HG02870 (cell line): ENCODE data around the gene SLC25A25.
"Not testable (repeated sequence)": the region's sequence is repeated elsewhere in the genome, so short reads cannot be mapped to it uniquely, and the experiment has no call there.

Experiments
- ATAC-seq: cut with Tn5 transposase; IDR thresholded peaks from one replicate; pipeline ENCODE4 v1.9.1; 2021; ENCODE audit warnings: mild to moderate bottlenecking, moderate library complexity; ENCODE audit not compliant: unreplicated experiment

SLC25A25 gene

DNA sequence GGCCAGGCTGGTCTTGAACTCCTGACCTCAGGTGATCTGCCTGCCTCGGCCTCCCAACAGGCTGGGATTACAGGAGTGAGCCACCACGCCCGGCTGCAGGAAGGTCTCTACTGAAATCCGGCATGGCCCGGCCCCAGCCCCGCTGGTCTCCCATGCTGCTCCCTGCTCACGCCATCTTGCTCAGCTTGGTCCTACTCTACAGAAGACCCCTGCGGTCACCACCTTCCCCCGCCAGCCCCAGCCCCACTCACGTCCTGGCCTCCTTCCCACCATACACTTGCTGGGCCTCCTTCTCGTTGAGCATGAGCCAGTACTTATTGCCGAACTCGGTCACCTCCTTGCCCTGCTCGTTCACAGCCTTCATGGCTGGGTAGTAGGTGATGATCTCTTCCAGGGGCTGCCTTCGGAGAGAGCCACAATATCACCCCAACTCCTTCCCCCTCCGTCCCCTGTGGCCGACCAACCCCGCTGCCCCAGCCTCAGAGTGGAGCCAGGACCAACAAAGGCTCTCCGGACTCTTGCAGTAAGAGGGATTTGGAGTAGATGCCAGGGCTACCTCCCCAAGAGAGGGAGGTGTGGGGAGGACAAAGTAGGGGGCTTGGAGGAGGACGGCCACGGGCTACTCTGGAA lies 55.5 kb downstream of the SLC25A25 start:
- no peak for ATAC-seq

DNA sequence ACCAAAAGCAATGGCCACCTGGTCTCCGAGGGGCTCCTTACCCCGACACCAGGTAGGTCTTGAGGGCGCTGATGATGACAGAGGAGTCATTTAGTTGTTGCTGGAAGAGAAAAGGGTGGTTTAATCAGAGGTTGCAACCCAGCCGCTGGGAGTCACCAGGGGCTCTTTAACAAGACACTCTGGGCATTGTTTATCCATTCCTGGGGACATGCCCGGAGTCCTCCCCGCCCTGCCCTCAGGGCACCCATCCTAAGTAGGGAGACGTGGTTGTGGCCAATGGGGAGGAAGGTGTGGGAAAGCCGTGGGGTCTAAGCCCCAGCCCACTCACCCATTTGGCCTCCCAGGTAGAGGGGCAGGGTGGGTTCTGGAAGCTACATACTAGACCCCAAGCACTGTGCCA lies 56.4 kb downstream of the SLC25A25 start:
- no peak for ATAC-seq

- ATAC-seq = no peak
These were observed 57.0 kb downstream of the SLC25A25 start for GRCh38 chr9:128124873-128125579.

DNA sequence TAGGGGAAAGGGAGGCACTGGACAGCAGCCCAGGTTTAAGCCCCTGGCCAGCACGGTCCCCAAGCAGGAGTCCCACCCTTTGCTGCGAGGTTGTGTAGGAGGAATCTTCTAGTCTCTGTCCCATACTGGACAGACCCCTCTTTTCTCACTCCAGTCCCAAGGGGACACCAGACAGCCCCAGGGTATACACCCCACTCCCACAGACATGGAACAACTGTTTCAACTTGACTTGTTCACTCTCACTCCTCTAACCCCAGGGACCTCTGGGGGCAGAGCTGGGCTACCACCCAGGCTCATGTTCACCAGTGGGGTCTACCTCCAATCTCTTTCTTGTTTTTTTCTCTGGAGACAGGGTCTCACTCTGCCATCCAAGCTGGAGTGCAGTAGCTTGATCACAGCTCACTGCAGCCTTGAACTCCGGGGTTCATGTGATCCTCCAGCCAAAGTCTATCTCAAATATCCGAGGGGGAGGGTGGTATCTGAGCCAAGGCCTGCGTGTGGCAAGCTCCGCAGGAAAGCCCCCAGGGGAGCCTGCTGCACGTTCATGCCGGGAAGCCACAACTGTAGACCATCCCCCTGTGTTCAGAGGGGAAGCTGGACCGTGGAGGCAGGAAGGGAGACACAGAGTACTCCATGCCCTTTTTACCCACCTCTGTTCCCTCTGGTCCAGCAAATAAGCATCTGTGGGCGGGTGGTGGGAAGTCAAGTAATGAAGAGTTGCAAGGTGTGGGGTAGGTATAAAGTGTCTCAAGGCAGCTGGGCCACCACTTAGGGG lies 57.7 kb downstream of the SLC25A25 start:
- no peak for ATAC-seq

GRCh38 chr9:128127568-128127989 lies 59.5 kb downstream of the SLC25A25 start, which contains the start of gene PTGES2:
Gene PTGES2 (minus strand): TSS chr9:128127729. CDS start chr9:128127717, 12 bp downstream.
- ATAC-seq = peak; percentile 47

GRCh38 chr9:128127990-128128835 lies 60.2 kb downstream of the SLC25A25 start:
- ATAC-seq = peak; percentile 53

DNA sequence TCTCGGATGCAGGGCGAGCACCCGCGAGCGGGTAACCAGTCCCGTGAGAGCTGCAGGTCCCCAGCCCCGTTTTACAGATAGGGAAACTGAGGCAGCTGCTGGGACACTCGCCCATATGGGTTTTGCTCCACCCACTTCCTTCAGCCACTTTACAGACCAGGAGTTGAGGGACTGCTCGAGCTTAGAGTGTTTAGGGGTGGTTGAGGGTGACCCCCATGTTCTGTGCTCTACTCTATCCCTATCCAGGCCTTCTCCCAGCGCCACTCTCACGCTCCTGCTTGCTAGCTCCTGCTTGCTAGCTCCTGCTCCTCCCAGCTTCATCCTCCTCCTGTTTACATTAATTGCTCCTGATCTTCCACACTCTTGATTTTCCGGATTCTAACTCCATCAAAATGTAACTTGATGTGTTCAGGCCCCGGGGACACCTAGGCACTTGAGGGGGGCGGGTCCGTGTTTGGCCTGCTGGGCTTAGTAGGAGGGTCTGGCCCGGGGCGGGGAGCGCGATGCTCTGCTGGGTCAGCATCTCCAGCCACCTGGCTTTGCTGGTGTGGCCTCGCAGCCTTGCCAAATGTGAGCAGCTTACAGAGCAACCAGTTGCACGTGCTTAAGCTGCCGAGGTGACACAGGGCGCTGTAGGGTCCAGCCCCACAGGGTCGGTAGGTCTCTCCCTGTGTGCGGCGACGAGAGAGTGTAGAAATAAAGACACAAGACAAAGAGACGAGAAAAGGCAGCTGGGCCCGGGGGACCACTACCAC lies 61.0 kb downstream of the SLC25A25 start:
- no peak for ATAC-seq

- ATAC-seq = not testable (repeated sequence)
These were observed 62.1 kb downstream of the SLC25A25 start for GRCh38 chr9:128129976-128130590.

GRCh38 chr9:128130651-128131050 lies 62.6 kb downstream of the SLC25A25 start:
- not testable (repeated sequence) for ATAC-seq

GRCh38 chr9:128131346-128131745 lies 63.3 kb downstream of the SLC25A25 start:
- ATAC-seq = not testable (repeated sequence)

DNA sequence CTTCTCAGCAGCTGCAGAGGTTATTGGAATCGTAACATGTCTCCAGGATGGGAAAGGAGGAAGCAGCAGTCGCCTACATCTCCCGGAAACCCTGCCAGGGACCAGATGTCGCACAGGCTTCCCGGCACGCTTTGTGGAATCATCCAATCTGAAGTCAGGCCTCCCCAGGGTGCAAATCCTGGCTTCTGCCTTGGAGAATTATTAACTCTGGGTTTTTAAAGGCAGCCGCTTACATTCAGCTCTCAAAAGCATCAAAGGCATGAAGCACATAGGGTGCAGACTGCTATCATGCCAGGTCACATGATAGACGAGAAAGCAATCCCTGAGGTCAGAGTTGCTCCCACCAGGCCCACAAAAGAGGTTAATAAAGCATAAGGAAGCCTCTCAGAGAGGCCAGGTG lies 64.1 kb downstream of the SLC25A25 start:
- ATAC-seq = not testable (repeated sequence)

DNA sequence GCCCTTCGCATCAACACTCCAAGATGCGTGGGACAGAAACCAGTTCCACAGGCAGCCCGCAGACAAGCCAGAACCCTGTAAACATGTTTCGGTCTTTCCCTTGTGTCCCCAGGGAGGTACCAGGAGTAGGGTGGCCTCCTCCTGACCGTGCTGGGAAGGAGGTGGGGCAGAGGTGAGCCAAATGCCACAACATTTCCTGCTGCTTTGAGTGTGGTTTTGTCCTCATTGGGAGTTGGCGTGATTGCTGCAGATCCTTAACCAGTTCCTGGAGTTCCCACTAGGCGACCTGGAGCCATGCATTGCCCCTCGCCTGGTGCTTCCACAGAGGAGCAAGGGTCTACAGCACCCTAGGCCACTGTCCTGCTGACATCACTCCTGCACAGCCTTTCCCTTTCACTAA lies 67.5 kb downstream of the SLC25A25 start:
- not testable (repeated sequence) for ATAC-seq

GRCh38 chr9:128136816-128137793 lies 69.1 kb downstream of the SLC25A25 start:
- ATAC-seq = no peak

DNA sequence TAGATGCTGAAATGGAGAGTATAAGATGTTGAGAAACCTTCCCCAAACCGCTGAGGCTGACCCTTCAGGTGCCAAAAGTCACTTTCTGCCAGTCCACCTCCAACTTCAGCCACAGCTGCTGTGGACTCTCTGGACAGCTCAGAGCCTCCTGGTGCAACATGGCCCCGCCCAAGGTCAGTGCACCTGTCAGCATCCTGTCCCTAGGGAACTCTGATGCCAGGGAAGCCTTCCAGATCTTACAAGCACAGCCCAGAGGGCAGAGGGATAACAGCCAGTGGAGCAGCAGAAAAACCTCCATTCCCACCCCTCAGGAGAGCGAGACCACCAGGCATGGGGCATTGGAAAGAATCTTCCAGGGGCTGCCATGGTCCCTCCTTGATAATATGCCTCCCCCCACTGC lies 70.0 kb downstream of the SLC25A25 start:
- no peak for ATAC-seq

GRCh38 chr9:128139621-128140020 lies 71.6 kb downstream of the SLC25A25 start:
- ATAC-seq = no peak

- ATAC-seq = no peak
These were observed 73.6 kb downstream of the SLC25A25 start for GRCh38 chr9:128141604-128142003.

DNA sequence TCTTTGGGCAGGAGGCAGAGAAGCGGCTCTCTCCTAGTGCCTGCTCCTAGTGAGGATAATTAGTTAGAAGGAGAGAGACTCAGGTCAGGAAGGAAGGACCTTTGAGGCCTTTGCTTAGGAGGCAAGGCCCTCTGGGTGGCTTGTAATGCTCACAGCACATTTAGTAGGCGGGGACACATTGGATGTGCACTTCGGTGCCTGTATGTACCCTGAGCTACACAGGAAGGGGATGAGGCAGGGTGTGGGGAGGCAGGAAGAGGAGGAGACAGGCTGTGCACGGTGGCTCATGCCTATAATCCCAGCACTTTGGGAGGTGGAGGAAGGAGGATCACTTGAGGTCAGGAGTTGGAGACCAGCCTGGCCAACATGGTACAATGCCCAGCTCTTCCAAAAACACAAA lies 74.0 kb downstream of the SLC25A25 start:
- ATAC-seq = no peak

- ATAC-seq = no peak
These were observed 74.6 kb downstream of the SLC25A25 start for GRCh38 chr9:128142596-128142995.
